ENCODE results near the gene UBL4A. TPM values are rescaled to one million over a fixed set of nuclear protein-coding genes. Genes with fewer than 3 reads are reported as not detected.

Gene UBL4A
- total RNA-seq, 3 donors from 2014 or later (not counting 1 experiment from before 2014, with no cell fraction given), result 11.7 to 22.4 (median 17.6) TPM

DNA sequence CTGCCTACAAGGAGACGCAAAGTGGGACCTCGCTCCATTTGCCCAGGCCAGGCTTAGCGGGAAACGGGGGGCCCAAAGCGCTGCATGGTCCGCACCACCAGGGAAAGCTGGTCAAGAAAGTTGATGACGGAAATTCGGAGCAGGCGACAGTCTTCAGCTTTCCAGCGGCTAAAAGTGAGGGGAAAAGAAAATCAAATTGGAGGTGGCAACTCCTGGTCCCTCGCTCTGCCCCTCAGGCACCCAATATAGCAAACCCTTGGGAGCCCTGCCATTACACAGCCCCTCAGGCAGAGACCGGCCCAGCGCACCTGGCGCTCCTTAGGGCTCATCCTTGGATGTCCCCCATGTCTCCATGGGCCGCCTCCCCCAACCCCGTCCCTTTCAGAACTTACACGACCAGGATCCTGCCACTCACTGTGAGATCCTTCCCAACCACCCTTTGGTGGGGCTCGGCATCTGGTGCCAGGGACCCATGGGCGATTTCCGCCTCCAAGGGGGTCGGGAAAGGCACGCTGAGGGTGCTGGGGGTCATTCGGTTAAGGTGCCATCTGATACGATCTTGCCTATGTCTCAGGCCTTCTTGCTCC, 8.4 kb downstream of the UBL4A start:
- intact Hi-C loops (cut with micrococcal nuclease), result loop anchor here (5.0 kb wide), 1 partner anchor 51 kb away; the partner anchor contains the start of gene ATP6AP1
- TF ChIP-seq, protein P1, sequence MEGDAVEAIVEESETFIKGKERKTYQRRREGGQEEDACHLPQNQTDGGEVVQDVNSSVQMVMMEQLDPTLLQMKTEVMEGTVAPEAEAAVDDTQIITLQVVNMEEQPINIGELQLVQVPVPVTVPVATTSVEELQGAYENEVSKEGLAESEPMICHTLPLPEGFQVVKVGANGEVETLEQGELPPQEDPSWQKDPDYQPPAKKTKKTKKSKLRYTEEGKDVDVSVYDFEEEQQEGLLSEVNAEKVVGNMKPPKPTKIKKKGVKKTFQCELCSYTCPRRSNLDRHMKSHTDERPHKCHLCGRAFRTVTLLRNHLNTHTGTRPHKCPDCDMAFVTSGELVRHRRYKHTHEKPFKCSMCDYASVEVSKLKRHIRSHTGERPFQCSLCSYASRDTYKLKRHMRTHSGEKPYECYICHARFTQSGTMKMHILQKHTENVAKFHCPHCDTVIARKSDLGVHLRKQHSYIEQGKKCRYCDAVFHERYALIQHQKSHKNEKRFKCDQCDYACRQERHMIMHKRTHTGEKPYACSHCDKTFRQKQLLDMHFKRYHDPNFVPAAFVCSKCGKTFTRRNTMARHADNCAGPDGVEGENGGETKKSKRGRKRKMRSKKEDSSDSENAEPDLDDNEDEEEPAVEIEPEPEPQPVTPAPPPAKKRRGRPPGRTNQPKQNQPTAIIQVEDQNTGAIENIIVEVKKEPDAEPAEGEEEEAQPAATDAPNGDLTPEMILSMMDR (IDR thresholded peaks at IDR 0.05), result no peak

GRCh38 chrX:154476821-154477220, 9.6 kb downstream of the UBL4A start:
- WGBS (ENCODE audit: insufficient coverage), result 94% methylated on average over 8 of the region's 8 CpGs
- H3K9me3 Mint-ChIP-seq, result no peaks in the 10 kb centered on the region
- intact Hi-C loops (cut with micrococcal nuclease), result loop anchor here (5.0 kb wide), 1 partner anchor 50 kb away; the partner anchor contains the start of gene ATP6AP1
- H3K36me3 Mint-ChIP-seq, result no peaks in the 10 kb centered on the region
- peaks cover 0 to 8% of the 10 kb centered on the region in 2 donors for H3K4me1 Mint-ChIP-seq
- H3K36me3 ChIP-seq (ENCODE audit: control insufficient read depth, insufficient read depth, low read length), result no peaks in the 10 kb centered on the region
- peaks cover 19% of the 10 kb centered on the region for H3K4me1 ChIP-seq (ENCODE audit: control insufficient read depth, insufficient read depth, low read length)
- ATAC-seq, result no peak
- H3K27me3 Mint-ChIP-seq (ENCODE audit: low read depth in 2 of 2), result no peaks in the 10 kb centered on the region
- no peak overlapping the region for H3K4me3 ChIP-seq (ENCODE audit: low read length)
- H3K9me3 ChIP-seq (ENCODE audit: control insufficient read depth, insufficient read depth, low read length), result no peaks in the 10 kb centered on the region
- no peak overlapping the region for H3K4me3 Mint-ChIP-seq
- no peak overlapping the region for H3K27ac Mint-ChIP-seq
- H3K27ac ChIP-seq (ENCODE audit: low read length), result no peak overlapping the region
- H3K27me3 ChIP-seq (ENCODE audit: control insufficient read depth, insufficient read depth, low read length), result no peaks in the 10 kb centered on the region
- TF ChIP-seq, protein P1 (IDR thresholded peaks at IDR 0.05), result no peak
- no peak for DNase-seq

More for the DNA sequence above, 8.4 kb downstream of the UBL4A start:
- Mint-ChIP-seq H3K27ac (peak overlapping the region; percentile 90 to 92), H3K4me1 (peaks cover 0 to 8% of the 10 kb centered on the region in 2 donors), H3K4me3 (peak overlapping the region; percentile 81), H3K27me3 (ENCODE audit: low read depth in 2 of 2) (no peaks in the 10 kb centered on the region), H3K36me3 (no peaks in the 10 kb centered on the region), H3K9me3 (no peaks in the 10 kb centered on the region)
- peaks cover 19% of the 10 kb centered on the region for H3K4me1 ChIP-seq (ENCODE audit: control insufficient read depth, insufficient read depth, low read length)
- ATAC-seq (no peak), DNase-seq (no peak)
- 66% methylated on average over 20 of the region's 24 CpGs for WGBS (ENCODE audit: insufficient coverage)
- no peaks in the 10 kb centered on the region for H3K9me3 ChIP-seq (ENCODE audit: control insufficient read depth, insufficient read depth, low read length)
- no peaks in the 10 kb centered on the region for H3K27me3 ChIP-seq (ENCODE audit: control insufficient read depth, insufficient read depth, low read length)
- H3K27ac ChIP-seq (ENCODE audit: low read length), result peak overlapping the region; percentile 67
- H3K36me3 ChIP-seq (ENCODE audit: control insufficient read depth, insufficient read depth, low read length), result no peaks in the 10 kb centered on the region
- peak overlapping the region; percentile 46 for H3K4me3 ChIP-seq (ENCODE audit: low read length)

DNA sequence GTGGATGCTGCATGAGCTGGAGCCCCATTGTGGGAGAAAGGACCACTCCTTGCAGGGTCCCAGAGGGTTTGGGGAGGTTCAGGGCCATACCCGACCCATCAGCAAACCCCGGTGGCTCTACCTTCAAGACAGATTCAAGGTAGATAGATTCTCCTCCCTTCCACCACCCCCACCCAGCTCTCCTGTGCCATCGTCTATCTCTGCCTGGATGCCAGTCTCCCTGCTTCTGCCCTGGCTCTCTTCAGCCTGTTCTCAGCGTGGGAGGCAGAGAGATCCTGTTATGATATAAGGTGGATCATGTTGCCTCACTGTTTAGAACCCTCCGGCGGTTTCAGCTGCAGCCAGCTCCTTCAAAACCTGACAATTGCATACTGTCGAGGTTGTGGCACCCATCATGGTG, 12.7 kb downstream of the UBL4A start:
- Histone ChIP-seq H3K27ac (ENCODE audit: low read length) (no peak overlapping the region), H3K4me1 (ENCODE audit: control insufficient read depth, insufficient read depth, low read length) (peaks cover 9% of the 10 kb centered on the region), H3K36me3 (ENCODE audit: control insufficient read depth, insufficient read depth, low read length) (peaks cover 7% of the 10 kb centered on the region), H3K9me3 (ENCODE audit: control insufficient read depth, insufficient read depth, low read length) (no peaks in the 10 kb centered on the region), H3K4me3 (ENCODE audit: low read length) (no peak overlapping the region), H3K27me3 (ENCODE audit: control insufficient read depth, insufficient read depth, low read length) (no peaks in the 10 kb centered on the region)
- Mint-ChIP-seq H3K4me3 (no peak overlapping the region), H3K4me1 (no peaks in the 10 kb centered on the region), H3K9me3 (no peaks in the 10 kb centered on the region), H3K36me3 (no peaks in the 10 kb centered on the region), H3K27ac (no peak overlapping the region), H3K27me3 (ENCODE audit: low read depth in 2 of 2) (no peaks in the 10 kb centered on the region)
- no peak for DNase-seq
- intact Hi-C loops (cut with micrococcal nuclease), result no loop called here
- 100% methylated on average over 1 of the region's 7 CpGs for WGBS (ENCODE audit: insufficient coverage)
- no peak for ATAC-seq
- TF ChIP-seq, protein P1 (IDR thresholded peaks at IDR 0.05), result no peak
